Right forelimb (tissue), 1 donor: ENCODE data around the gene SH3PXD2B.

Experiments
- DNase-seq: peaks from one replicate; pipeline ENCODE4 v3.0.0-alpha.2; 2018

Gene SH3PXD2B

DNA sequence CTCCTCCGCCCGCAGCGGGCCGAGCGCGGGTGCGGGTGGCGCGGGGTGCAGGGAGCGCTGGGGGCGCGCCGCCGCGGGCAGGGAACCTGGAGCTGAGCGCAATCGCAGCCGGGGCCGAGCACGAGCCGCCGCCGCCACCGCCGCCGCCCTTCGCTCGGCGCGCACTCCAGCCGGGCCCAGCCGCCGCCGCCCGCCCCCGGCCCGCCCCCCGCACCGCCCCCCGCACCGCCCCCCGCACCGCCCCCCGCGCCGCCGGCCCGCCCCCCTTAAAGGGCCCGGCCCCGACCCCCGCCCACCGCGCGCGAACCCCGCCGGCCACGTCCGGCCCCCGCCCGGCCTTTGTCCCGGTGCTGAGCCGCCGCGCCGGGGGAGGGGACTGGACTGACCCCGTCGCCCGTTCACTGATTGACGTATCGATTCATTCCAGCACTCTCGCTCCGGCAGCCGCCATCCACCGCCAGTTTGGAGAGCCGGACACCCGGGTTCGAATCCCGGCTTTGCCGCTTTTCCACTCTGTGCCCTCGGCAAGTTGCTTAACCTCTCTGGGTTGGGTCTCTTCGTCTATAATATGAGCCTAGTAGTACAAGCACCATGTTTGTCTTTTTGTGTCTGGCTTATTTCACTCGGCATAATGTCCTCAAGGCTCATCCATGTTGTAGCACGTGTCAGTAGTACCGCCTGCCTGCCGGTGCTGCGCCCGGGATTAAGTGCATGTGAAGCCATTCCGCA is at the start of gene SH3PXD2B:
Gene SH3PXD2B, minus strand, starts transcription at position 168 of the 729 bp plus-strand sequence. CDS start 173 bp downstream, outside the sequence.
- DNase-seq: peak; percentile 83

DNA sequence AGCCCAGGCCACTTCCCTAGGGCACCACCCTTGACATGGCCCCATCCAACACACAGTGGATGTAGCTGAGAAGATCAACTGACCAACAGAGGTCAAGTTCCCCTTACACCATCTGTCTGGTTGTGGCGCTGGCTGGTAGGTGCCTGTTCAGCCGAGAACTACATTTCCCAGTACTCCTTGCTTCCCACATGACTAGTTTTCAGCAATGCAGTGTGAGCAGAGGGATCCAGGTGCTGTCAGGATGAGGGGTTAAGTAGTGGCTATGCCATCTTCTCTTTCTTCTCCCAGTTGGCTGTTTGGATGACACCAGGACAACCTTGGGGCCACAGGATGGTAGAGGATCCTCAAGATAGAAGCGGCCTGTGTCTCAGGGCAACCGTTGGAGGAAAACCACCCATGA is 48.6 kb upstream of the SH3PXD2B start:
- peak; percentile 34 for DNase-seq

DNA sequence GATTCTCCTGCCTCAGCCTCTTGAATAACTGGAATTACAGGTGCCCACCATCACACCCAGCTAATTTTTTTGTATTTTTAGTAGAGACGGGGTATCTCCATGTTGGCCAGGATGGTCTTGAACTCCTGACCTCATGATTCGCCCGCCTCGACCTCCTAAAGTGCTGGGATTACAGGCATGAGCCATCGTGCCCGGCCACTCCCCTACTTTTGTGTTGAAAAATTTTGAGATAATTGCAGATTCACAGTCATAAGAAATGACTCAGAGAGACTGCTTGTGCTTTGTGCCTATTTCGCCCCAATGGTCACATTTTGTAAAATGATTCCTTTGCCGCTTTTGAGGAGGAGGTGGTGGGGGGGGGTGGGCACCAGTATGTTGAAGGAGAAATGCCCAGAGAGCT is 48.1 kb upstream of the SH3PXD2B start:
- DNase-seq: peak; percentile 2

DNA sequence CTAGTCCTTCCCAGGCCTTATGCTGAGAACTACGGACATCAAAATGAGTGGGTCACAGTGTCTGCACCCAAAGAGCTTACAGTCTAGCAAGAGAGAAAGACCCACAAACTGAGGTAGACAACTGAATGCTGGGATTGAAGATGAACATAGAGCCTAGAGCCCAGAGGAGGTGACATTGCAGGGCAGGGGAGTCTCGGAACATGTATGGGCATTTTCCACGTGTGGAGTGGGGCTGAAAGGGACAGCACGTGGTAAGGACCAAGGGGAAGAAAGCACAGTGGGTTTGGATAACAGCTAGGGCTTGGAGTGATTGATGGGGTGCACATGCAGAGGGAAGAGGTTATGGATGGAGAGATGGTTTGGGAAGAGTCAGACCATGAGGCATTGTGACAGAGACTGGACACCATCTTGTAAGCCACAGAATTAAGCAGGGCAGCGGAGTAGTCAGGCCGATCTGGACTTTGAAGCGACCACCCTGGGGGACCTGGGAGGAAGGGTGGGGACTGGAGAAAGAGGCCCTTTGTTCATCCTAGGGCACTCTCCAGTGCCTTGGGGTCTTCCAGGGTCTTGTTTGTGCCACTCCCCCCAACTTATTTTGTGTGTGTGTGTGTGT is 47.5 kb upstream of the SH3PXD2B start:
- peak; percentile 11 for DNase-seq

DNA sequence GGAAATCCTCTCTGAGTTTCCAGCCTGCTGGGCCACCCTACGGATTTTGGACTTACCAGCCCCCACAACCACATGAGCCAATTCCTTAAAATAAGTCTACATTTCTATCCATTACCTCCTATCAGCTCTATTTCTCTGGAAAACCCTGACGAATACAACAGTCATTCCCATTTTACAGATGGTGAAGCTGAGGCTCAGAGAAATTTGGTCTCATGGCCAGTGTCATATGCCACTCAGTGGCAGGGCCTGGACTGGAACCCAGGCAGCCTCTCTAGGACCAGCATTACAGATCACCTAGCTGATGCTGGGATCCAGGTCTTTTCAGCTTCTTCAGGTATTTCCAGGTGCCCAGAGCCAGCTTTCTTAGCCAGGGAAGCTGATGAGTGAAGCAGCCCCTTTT is 45.0 kb upstream of the SH3PXD2B start:
- peak; percentile 17 for DNase-seq

DNA sequence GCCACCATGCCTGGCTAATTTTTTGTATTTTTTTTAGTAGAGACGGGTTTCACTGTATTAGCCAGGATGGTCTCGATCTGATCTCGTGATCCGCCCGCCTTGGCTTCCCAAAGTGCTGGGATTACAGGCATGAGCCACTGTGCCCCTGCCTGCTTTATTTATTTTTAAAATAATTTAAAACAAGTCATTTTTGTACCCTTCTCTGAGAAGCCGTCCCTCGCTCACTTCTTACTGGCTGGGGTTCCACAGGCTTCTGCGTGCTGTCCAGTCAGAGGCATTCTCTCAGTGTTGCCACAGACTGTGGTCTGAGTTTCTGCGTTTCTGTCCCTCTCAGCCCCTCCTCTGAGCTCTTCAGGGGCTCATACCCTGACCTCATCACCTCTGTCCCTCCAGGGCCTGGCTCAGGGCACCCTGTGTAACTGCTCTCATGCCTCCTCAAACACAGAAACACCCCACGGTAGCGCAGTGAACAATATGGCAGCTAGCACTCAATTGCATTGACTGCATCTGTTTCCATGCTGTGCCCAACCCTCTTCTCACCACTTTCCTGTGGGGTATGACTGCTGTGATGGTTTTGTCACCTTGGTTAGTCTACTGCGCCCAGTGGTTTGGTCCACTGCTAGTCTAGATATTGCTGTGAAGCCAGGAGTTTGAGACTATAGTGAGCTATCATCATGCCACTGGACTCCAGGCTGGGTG is 44.3 kb upstream of the SH3PXD2B start:
- peak; percentile 5 for DNase-seq

DNA sequence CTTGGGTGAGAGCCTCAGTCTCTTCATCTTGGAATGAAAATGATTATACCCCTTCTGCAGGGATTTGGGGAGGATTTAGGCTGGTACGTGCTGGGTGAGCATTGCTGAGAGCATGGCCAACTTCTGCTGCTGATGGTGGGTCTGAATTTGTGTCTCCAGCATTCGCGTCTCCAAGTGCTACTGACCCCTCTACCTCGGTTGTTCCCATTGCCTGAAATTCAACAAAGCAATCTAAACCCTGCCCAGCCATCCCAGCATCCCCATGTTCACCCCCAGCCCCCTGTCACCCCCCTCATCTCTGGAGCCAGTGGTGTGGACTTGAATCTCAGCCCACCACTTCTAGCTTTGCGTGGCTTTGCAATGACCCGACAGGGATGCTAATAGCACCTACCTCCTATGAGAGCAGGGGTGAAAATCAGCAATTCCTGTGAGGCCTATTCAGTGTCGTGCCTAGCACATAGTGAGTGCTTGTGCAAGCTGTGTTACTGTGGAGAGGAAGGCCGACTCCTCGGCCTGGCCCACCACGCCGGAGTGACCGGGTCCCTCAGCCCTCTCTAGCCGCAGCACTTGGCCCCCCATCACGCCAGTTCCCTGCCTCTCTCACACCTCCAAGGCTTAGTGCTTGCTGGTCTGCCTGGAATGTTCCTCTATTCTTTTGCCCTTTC is 43.4 kb upstream of the SH3PXD2B start:
- DNase-seq: peak; percentile 28

DNA sequence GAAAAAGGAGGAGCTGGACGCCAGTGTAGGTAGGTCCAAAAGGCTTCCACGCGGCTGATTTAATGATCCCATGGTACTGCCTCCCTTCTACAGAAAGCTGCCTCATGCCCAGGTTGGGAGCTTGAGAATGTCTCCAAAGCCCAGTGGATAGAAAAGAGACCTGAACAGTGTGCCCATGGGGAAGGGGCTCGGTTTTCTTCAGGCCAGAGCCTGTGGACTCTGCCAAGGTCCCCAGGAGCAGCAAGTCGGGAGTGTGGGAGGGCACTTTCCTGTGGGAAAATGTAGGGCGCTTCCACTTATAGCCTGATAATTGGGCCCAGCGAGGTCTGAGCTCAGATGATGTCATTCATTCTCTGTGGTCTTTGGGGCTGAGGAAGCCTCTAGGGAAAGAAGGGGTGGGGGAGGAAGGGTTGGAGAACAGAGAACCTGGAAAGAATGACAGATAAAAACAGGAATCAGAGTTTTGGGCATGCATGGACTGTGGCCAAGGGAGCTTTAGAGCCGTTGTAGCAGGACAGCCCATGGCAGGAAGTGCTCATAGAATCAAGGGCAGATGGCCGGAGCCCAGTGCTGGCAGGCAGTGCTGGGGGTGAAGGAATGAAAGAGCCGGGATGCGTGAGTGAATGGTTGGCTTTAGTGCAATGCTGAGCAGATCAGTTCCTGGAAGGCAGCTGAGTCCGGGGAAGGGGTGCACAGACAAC is 42.5 kb upstream of the SH3PXD2B start:
- DNase-seq: peak; percentile 58

DNA sequence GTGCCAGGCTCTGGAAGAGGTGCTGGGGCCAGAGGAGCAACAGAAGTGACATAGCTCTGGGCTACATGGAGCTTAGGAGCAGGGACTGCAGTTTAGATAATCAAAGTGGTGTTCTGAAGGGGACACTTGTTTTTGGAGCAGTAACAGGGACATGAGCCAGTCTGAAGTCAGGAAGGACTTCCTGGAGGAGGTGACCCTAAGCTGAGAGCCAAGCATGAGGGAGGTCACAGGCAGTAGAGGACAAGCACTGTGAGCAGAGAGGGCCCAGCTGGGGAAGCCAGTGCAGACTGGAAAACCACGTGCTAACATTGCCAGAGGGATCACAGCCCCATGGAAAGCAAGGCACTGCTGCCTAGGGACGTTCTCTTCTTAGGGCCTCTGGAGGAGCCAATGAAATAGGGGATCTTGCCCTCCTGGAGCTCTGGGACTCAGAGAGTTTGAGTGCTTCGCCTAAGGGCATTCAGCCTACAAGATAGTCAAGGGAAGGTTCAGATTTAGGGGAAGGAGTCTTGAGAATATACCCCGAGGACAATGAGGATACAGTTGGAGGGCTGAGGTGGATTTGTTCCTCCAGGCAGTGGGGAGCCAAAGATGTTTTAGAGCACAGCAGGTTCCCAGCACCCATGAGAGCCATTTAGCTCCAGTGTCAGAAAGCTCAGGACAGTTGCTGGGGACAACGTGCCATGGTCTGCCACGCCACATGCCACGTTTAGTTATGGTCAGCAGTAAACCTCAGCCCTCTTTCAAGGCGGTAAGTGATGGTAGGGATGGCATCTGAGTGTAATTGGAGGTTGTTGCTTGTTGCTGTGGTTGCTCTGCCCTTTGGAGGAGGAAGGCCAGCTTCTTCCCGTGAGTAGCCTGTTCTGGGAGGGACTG is 40.5 kb upstream of the SH3PXD2B start:
- peak; percentile 42 for DNase-seq

DNA sequence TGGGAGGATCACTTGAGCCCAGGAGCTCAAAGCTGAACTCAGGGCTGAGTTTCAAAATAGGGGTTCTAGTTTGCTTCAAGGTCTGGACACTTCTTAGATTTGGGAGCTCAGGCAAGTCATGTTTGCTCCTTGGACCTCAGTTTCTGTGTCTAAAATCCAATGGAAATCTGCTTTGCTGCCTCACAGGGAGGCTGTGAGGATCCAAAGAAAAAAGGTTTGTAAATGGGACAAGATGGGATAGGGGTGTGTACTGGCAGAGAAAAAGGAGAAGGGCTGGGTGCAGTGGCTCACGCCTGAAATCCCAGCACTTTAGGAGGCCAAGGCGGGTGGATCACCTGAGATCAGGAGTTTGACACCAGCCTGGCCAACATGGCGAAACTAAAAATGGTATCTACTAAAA is 39.6 kb upstream of the SH3PXD2B start:
- no peak for DNase-seq

DNA sequence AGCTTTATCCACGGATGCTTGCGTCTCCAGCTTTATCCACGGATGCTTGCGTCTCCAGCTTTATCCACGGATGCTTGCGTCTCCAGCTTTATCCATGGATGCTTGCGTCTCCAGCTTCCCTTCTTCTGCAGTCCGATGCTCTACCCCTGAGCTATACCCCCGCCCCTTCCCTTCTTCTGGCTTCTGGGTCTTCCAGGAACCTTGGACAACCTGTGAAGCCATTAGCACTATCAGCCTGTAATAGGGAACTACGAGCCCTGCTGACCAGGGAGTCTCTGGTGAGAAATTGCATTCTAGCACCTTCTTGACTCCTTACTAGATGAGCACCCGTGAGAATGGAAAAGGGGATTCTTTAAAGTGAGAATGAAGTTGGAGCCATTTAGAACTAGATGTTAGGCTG is 39.1 kb upstream of the SH3PXD2B start:
- peak; percentile 41 for DNase-seq

DNA sequence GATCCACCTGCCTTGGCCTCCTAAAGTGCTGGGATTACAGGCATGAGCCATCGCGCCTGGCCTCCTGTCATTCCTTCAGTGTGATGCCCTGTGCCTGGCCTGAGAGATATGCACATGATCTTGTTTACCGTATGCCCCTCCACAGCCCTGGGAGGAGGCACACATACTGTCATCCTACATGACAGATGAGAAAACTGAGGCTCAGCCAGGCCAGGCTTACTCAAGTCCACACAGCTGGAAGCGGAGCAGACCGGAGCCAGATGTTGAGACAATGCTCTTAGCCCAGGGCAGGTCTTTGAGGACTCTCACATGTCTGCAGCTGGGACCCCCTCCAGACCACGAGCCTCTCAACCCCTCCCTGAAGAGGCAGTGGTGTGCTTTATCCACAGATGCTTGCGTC is 38.7 kb upstream of the SH3PXD2B start:
- DNase-seq: peak; percentile 48

DNA sequence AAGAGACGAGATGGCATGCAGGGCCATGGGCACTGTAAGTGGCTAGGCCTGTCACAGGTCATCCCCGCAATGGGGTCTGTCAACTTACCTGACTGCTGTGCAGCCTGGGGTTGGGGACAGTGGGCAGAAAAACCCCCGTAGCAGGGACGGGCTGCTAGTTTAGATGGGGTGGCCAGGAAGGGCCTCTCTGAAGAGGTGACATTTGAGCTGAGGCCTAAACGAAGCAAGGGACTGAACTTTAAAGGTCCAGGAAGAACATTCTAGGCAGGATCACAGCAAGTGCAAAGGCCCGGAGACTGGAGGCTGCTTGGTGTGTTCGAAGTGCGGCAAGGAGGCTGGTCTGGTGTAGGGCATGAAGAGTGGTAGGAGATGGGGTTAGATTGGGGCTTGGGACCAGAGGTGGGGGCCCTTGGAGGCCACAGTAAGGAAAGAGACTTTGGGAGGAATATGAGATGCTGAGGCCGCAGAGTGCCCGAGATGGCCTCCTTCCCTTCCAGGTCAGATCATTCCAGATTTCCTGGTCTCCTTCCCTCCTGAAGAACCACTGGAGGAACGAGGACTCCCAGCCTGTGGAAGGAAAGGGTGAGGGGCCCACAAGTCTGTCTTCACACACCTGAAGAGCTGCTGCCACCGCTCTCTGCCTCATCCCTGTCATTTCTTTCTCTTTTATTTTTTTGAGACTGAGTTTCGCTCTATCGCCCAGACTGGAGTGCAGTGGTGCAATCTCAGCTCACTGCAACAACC is 37.9 kb upstream of the SH3PXD2B start:
- peak; percentile 35 for DNase-seq

DNA sequence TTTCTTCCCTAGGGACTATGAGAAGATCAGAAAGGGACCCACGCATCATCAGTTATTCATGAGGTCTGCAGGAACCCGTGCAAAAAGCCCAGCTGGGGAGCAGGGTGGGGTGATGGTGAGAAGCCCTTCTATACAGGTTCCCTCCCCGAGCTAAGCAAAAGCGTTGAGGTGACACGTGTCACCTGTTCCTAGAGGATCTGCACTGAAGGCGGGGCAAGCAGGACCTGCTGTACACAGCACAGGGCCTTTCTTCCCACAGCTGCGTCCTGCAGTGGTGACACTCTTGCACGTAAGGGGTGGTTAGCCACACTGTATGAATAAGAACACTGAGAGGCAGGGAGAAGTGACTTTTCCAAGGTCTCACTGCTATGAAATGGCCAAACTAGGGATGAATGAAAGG is 37.2 kb upstream of the SH3PXD2B start:
- peak; percentile 23 for DNase-seq

DNA sequence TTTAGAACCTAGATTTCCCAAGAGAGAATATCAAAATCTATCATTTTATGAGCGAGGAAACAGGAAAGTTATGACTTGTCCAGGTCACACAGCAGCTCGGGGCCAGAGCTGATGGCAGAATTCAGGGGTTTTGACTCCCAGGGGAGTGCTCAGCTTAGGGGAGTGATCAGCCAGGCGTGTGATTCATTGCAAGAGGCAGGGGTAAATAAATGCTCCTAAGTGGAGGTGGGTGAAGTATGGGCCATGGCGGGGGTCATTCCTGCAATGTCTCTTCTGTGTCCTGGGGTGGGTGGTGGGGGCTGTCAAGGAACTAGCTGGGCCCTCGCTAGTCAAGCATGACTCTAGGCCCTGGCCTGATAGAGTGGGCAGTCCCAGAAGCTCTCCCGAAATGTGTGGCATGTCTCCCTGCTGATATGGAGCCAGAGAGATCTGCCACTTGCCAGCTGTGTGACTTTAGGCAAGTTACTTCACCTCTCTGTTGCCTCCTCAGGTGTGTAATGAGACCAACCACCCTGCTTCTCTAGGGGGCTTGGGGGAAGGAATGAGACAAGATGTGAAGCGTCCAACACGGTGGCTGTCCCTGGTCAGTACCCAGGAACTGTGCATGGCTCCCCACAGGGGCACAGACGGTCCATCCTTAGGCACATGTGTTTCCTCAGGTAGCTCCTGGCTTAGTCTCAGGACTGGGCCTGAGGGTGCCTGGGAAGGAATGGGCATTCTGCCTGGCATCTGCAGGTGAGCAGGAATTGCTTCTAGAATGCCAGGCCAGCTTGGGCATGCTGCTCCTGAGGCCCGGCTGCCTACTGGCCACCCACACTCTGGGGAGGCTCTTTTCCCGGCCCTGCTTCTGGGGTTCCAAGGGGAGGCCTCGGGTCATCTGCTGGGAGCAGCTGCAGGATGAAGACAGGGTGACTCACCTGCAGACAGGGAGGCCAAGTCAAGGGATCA is 36.5 kb upstream of the SH3PXD2B start:
- peak; percentile 18 for DNase-seq

DNA sequence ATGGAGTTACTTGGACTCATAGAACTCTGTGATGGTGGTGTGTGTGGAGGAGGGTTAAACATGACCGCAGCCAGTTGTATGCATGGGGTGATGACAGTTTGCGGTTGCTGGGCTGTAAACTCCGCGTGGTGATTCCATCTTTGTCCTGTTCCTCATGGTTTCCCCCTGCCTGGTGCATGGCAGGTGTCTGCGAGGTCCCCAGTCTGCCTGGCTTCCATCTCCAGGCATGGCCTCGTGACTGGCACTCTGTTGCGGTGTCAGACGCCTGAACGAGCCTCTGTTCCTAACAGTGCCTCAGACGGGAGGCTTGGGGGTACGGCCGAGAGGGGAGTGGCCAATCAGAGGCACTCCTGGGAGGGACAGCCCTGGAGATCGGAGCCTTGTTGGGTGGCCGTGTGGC is 33.9 kb upstream of the SH3PXD2B start:
- DNase-seq: no peak

DNA sequence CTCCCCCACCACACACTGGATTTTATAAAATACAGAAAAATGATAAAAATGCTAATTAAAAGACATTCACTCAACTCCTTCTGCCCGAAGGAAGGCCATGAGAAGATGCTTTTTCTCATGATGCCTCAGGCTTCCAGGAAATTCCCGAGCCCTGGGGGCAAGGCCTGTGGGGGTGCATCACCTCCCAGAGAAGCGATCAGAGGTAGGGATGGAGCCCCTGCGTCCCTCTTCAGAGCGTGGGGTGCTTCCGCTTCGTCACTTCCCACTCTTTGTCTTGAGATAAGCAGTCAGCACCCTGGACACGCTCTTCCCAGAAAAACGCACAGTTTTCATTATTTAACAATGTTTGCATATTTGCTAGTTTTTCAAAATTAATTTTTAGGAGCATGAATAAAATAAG is 33.3 kb upstream of the SH3PXD2B start:
- DNase-seq: no peak

DNA sequence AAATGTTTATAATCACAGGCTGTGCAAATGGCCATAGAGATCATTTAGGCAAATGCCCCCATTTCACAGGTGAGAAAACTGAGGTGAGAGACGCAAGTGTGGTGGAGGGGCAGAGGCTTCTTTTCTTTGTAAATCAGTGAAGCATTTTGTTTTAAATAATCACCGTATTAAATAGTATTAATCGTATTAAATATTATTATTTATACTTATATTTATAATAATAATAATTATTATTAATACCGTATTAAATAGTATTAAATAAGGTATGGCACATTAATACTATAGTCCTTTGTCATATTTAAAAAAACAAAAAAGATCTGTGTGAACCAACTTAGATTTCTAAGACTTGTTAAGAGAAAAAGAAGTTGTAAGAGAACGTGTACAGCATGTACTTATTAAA is 32.6 kb upstream of the SH3PXD2B start:
- DNase-seq: no peak

DNA sequence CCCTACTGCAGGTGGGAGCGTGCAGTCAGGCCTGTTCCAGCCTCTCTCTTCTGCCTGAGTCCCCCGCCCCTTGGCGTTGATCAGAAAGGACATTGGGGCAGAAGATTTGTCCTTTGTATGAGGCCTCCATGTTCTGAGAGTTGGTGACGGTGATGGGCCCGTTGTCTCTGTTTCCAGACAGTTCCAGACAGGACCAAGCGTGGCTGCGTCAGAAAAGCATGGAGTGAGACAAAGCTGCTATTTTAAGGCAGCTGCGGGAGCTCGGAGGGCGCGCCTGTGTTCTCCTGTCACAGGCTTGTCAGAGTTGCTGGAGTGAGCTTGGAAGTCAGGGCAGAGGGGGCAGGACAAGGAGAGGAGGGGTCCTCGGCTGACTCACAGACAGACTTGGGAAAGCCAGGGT is 32.1 kb upstream of the SH3PXD2B start:
- no peak for DNase-seq
